ENCODE data around the gene ZNF335. TPM values are rescaled to one million over a fixed set of nuclear protein-coding genes. Genes with fewer than 3 reads are reported as not detected.

Gene ZNF335
- total RNA-seq, 2 experiments from 2014 or later, result 26.8 to 28.0 TPM

DNA sequence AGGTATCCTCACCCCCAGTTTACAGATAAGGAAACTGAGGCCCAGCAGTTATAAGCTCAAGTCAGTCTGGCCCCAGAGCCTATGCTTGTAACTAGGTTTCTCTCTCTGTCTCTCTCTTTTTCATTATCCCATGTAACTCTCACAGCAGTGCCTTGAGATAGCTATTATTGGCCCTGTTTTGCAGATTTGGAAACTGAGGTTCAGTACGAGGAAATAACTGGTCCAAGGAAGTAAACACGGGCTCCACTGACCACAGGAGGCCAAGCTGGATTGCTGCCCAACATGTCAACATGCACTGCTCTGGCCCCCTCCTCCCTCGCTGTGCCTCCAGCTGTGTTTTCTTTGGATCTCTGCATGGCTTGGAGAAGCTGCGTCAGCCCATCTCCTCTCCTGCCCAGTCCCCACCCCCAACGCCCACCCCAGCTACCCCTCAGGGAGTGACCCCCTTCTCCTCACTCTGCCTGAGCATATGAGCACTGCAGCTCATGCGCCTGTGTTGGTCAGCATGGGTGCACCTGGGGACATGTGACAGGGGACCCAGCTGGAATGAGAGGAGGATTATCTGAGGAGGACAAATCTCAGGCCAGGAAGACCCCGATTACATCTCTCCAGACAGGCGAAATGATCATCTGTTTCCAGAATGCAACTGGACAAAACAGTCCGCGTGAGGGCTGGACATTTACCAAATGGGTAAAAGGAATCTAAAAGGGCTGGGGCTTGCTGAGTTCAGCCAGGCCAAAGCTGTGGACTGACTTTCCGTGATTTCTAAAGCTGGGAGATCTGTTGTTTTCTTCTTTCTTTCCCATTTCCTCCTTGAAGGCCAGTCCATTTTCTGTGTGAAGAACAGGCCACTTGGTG lies 52.2 kb downstream of the ZNF335 start:
- H3K27me3 Mint-ChIP-seq (ENCODE audit: low read depth), result peaks cover 9% of the 10 kb centered on the region
- DNase-seq, result no peak
- no peaks in the 10 kb centered on the region for H3K9me3 Mint-ChIP-seq
- H3K36me3 Mint-ChIP-seq (ENCODE audit: low read depth), result no peaks in the 10 kb centered on the region
- no peaks in the 10 kb centered on the region for H3K4me1 Mint-ChIP-seq (ENCODE audit: low read depth)
- no peak overlapping the region for H3K27ac Mint-ChIP-seq
- intact Hi-C loops (cut with micrococcal nuclease), result no loop called here
- H3K4me3 Mint-ChIP-seq, result no peak overlapping the region
- CTCF ChIA-PET, result interaction anchor here (1.4 kb wide), 1 partner anchor 50 kb away, joined by 4 read pairs; no protein-coding TSS in a partner anchor

DNA sequence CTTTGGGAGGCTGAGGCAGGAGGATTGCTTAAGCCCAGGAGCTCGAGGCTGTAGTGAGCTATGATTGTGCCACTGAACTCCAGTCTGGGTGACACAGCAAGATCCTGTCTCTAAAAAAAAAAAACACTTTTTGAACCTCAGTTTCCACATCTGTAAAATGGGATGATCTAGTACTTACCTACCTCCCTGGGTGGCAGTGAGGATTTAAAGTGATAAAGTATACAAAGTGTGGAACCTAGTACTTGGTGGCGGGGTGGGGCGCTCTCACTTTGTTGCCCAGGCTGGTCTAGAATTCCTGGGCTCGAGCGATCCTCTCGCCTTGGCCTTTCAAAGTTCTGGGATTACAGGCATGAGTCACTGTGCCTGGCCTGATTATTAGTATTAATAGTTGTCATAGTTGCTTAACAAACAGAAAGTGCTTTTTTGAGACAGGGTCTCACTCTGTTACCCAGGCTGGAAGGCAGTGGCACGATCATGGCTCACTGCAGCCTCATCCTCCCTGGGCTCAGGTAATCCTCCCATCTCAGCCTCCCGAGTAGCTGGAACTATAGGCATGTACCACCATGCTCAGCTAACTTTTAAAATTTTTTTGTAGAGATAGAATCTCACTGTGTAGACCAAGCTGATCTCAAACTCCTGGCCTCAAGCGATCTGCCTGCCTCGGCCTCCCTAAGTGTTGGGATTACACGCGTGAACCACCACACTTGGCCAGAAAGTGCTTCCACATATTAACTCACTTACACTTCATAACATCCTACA lies 53.0 kb downstream of the ZNF335 start:
- intact Hi-C loops (cut with micrococcal nuclease), result no loop called here
- DNase-seq, result no peak
- no peaks in the 10 kb centered on the region for H3K4me1 Mint-ChIP-seq (ENCODE audit: low read depth)
- H3K9me3 Mint-ChIP-seq, result no peaks in the 10 kb centered on the region
- CTCF ChIA-PET, result interaction anchor here (0.6 to 1.4 kb wide), 3 partner anchors 51 to 756 kb away, joined by 3 to 6 read pairs (median 4); no protein-coding TSS in a partner anchor
- no peak overlapping the region for H3K4me3 Mint-ChIP-seq
- H3K36me3 Mint-ChIP-seq (ENCODE audit: low read depth), result no peaks in the 10 kb centered on the region
- H3K27ac Mint-ChIP-seq, result no peak overlapping the region
- H3K27me3 Mint-ChIP-seq (ENCODE audit: low read depth), result peaks cover 16% of the 10 kb centered on the region

DNA sequence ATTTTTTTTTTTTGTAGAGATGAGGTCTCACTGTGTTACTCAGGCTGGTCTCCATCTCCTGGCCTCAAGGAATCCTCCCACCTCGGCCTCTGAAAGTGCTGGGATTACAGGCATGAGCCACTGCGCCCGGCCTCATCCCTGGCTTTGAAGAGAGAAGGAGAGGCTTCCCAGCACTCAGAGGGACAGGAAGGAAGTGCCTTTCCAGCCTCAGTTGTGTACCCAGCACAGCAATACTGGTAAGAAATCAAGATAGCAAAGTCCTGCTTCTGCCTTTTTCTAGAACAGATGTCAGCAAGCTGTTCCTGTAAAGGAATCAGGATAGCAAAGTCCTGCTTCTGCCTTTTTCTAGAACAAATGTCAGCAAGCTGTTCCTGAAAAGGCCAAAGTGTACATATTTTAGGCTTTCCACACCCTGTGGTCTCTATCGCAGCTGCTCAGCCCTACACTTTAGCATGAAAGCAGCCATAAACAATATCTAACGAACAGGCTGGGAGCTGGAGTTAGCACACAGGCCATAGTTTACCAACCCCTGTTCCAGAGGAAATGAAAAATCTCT lies 53.7 kb downstream of the ZNF335 start:
- Mint-ChIP-seq H3K4me3 (no peak overlapping the region), H3K27ac (no peak overlapping the region), H3K27me3 (ENCODE audit: low read depth) (peaks cover 16% of the 10 kb centered on the region), H3K36me3 (ENCODE audit: low read depth) (no peaks in the 10 kb centered on the region), H3K4me1 (ENCODE audit: low read depth) (no peaks in the 10 kb centered on the region), H3K9me3 (no peaks in the 10 kb centered on the region)
- no peak for DNase-seq
- intact Hi-C loops (cut with micrococcal nuclease), result no loop called here
- CTCF ChIA-PET, result interaction anchor here (0.6 to 1.4 kb wide), 3 partner anchors 52 to 757 kb away, joined by 3 to 6 read pairs (median 4); no protein-coding TSS in a partner anchor

DNA sequence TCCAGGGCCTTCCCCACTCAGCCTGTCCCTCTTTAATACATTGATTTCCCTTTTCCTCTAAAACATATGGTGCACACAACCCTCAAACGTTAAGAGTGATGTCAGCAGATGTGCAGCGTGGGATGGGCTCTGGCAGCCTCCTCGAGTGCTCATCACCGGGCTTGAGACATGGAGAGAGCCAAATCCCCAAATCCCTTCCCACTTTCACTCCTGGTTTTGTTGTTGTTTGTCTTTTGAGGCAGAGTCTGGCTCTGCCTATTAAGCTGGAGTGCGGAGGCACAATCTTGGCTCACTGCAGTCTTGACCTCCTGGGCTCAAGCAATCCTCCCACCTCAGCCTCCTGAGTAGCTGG lies 54.2 kb downstream of the ZNF335 start:
- CTCF ChIA-PET, result no interaction called here
- no peak for DNase-seq
- no peak overlapping the region for H3K4me3 Mint-ChIP-seq
- intact Hi-C loops (cut with micrococcal nuclease), result no loop called here
- H3K27ac Mint-ChIP-seq, result no peak overlapping the region
- peaks cover 2% of the 10 kb centered on the region for H3K4me1 Mint-ChIP-seq (ENCODE audit: low read depth)
- H3K9me3 Mint-ChIP-seq, result no peaks in the 10 kb centered on the region
- peaks cover 18% of the 10 kb centered on the region for H3K27me3 Mint-ChIP-seq (ENCODE audit: low read depth)
- no peaks in the 10 kb centered on the region for H3K36me3 Mint-ChIP-seq (ENCODE audit: low read depth)

DNA sequence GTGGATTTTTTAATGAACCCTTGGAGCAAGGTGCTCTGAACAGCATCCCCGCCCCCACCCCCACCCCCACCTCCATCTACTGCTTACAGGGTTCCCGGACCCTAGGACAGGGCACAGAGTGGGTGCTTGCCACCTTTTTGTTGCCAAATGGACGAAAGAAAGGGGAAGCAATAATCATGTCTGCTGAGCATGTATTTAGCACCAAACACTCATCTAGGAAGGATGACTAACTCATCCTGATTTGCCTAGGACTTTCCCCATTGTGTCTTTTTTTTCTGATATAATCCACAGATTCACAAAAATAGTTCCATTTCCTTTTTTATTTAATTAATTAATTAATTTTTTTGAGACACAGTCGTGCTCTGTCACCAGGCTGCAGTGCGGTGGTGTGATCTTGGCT lies 58.9 kb downstream of the ZNF335 start:
- intact Hi-C loops (cut with micrococcal nuclease), result no loop called here
- Mint-ChIP-seq H3K4me3 (no peak overlapping the region), H3K27ac (no peak overlapping the region), H3K36me3 (ENCODE audit: low read depth) (no peaks in the 10 kb centered on the region), H3K9me3 (no peaks in the 10 kb centered on the region), H3K4me1 (ENCODE audit: low read depth) (peaks cover 20% of the 10 kb centered on the region), H3K27me3 (ENCODE audit: low read depth) (peaks cover 21% of the 10 kb centered on the region)
- DNase-seq, result no peak
- CTCF ChIA-PET, result interaction anchor here (0.7 kb wide), 1 partner anchor 89 kb away, joined by 3 read pairs; no protein-coding TSS in a partner anchor

DNA sequence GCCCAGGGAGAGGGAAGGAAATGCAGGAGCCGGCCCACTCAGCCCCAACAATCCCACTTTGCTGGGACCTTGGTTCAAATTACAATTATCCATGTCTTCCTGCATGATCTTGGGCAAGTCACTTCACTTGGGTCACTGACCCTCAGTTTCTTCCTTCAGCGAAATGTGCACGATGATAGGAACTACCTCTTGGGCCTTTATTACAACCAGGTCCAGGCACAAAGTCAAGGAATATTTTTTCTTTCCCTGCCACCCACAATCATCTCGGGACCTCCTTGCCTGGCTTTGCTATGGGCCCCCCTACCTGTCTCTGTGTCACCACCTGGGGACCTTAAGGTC lies 59.7 kb downstream of the ZNF335 start:
- CTCF ChIA-PET, result no interaction called here
- Mint-ChIP-seq H3K27me3 (ENCODE audit: low read depth) (peaks cover 21% of the 10 kb centered on the region), H3K9me3 (no peaks in the 10 kb centered on the region), H3K36me3 (ENCODE audit: low read depth) (no peaks in the 10 kb centered on the region), H3K4me3 (peak overlapping the region; percentile 82), H3K27ac (no peak overlapping the region), H3K4me1 (ENCODE audit: low read depth) (peaks cover 20% of the 10 kb centered on the region)
- intact Hi-C loops (cut with micrococcal nuclease), result no loop called here
- DNase-seq, result no peak

DNA sequence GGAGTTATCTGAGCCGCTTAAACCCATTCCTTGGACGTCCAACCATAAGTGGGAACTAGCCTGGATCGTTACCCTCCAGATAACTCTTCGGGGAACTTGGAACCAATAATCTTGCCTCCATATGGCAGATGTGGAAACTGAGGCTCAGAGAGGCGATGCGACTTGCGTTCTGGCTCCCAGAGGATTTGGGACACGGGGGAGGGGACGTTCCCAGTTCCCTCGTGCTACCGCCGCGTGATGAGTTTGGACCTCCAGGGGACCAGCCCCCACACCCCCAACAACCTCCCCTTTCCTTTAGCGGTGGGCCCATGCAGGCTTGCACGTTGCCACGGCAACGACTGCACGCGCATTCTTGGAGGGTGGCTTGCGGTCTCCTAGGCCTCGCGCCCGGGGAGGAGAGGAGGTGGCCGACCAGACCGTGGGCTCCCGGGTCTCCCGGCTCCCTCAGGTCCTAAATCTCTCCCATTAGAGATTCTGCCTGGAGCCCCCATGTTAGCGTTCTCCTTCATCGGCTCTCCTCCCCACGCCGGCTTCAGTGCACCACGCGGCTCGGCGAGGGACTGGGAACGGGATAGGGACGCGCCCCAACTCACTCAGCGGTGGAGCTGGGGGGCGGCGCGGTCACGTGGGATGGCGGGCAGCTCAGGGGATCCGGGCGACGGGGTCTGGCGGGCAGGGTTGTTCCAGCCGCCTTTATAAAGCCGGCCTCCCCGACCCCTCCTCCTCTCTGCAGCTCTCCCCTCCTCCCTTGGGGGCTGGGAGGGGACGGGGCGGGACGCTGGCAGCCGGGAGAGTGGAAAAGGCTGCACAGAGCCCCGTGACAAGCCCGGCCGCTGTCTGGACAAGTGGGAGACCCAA lies 60.3 kb downstream of the ZNF335 start, which contains the start of gene PLTP:
Gene PLTP, minus strand, starts transcription at position 670 of the 858 bp plus-strand sequence. CDS start 703 bp downstream, outside the sequence.
- DNase-seq, result peak; percentile 27
- intact Hi-C loops (cut with micrococcal nuclease), result loop anchor here (1.0 kb wide), 1 partner anchor 22 kb away; no protein-coding TSS in a partner anchor
- Mint-ChIP-seq H3K36me3 (ENCODE audit: low read depth) (no peaks in the 10 kb centered on the region), H3K4me3 (peak within 1 kb of the TSS; percentile 82), H3K4me1 (ENCODE audit: low read depth) (peaks cover 20% of the 10 kb centered on the region), H3K27me3 (ENCODE audit: low read depth) (peaks cover 21% of the 10 kb centered on the region), H3K9me3 (no peaks in the 10 kb centered on the region), H3K27ac (no peak within 1 kb of the TSS)
- CTCF ChIA-PET, result no interaction called here

DNA sequence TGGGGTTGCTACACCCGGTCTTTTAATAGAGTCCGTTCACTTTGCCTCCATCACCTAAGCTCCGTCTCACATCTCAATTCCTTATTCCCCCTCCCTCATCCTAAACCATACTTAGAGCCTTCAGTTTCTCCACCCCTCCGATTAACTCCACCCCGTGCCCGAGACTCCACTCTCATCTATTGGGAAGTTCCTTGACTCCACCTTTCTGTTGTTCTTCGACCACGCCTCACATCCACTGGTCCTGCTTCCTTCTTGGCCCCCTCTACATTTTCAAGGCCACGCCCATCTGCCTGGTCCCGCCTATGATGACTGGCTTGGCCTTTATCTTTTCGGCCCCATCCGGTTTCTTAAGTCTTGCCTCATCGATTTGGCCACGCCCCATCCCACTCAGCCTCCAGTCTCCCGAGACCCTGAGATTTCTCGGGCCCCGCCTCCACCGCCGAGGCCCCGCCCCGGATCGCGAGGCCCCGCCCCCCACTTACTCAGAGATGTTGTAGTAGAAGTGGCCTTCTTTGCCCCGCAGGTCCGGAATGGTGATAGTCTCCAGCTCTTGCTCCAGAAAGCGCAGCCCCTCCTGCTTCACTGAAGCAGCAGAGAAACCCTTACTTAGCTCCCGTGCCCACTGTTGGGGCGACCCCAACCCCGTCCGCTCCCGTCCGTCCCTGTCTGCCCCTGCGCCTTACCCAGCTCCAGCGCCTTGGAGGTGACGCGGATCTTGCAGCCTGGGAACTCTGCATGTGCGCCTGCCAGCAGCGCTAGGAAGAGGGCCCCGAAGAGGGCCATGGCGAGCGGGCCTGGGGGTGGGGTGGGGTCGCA lies 61.1 kb downstream of the ZNF335 start:
- no peaks in the 10 kb centered on the region for H3K9me3 Mint-ChIP-seq
- peak overlapping the region; percentile 25 for H3K27ac Mint-ChIP-seq
- peaks cover 20% of the 10 kb centered on the region for H3K4me1 Mint-ChIP-seq (ENCODE audit: low read depth)
- H3K27me3 Mint-ChIP-seq (ENCODE audit: low read depth), result peaks cover 16% of the 10 kb centered on the region
- intact Hi-C loops (cut with micrococcal nuclease), result loop anchor here (1.0 kb wide), 4 partner anchors 20 to 61 kb away; partner anchors contain the start of genes ACOT8, CTSA, NEURL2 and ZNF335
- no peaks in the 10 kb centered on the region for H3K36me3 Mint-ChIP-seq (ENCODE audit: low read depth)
- peak; percentile 97 for DNase-seq
- CTCF ChIA-PET, result interaction anchor here (1.4 to 2.9 kb wide), 2 partner anchors 21 to 112 kb away, joined by 3 to 7 read pairs; partner anchors contain the start of genes CTSA and NEURL2
- peak overlapping the region; percentile 82 for H3K4me3 Mint-ChIP-seq

DNA sequence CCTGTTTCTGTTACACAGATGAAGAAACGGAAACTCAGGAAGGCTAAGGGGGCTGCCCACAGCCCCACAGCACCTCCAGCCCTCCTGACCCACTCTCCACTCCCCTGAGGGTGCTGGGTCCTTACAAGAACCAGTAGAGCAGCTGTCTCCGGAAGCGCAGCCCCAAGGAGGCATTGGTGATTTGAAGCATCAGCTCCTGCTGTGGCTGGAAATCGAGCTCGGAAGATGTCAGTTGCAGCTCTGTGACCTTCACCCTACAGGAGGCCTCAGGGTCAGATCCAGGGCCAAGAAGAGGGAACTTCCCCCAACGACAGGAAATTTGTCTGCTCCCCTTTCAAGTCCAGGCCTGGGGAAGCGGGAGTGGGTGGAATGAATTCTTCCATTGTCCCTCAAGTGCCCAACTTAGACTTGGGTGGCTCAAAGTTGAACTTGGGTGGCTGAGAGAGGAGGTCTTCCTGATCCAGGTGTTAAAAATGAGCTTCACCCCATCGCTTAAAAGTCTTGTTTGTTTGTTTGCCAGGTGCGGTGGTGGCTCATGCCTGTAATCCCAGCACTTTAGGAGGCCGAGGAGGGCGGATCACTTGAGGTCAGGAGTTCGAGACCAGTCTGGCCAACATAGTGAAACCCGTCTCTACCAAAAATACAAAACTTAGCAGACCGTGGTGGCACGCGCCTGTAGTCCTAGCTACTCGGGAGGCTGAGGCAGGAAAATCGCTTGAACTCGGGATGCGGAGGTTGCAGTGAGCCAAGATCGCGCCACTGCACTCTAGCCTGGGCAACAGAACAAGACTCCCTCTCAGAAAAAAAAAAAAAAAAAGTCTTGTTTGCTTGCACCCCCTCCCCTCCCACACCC lies 62.0 kb downstream of the ZNF335 start:
- CTCF ChIA-PET, result interaction anchor here (0.7 to 2.9 kb wide), 3 partner anchors 20 to 112 kb away, joined by 3 to 7 read pairs (median 3); partner anchors contain the start of genes CTSA and NEURL2
- H3K4me1 Mint-ChIP-seq (ENCODE audit: low read depth), result peaks cover 20% of the 10 kb centered on the region
- no peak overlapping the region for H3K27ac Mint-ChIP-seq
- no peaks in the 10 kb centered on the region for H3K9me3 Mint-ChIP-seq
- H3K27me3 Mint-ChIP-seq (ENCODE audit: low read depth), result peaks cover 14% of the 10 kb centered on the region
- intact Hi-C loops (cut with micrococcal nuclease), result loop anchor here (1.0 kb wide), 3 partner anchors 19 to 62 kb away; partner anchors contain the start of genes ACOT8, CTSA, NEURL2 and ZNF335
- no peaks in the 10 kb centered on the region for H3K36me3 Mint-ChIP-seq (ENCODE audit: low read depth)
- H3K4me3 Mint-ChIP-seq, result peak overlapping the region; percentile 82
- no peak for DNase-seq

DNA sequence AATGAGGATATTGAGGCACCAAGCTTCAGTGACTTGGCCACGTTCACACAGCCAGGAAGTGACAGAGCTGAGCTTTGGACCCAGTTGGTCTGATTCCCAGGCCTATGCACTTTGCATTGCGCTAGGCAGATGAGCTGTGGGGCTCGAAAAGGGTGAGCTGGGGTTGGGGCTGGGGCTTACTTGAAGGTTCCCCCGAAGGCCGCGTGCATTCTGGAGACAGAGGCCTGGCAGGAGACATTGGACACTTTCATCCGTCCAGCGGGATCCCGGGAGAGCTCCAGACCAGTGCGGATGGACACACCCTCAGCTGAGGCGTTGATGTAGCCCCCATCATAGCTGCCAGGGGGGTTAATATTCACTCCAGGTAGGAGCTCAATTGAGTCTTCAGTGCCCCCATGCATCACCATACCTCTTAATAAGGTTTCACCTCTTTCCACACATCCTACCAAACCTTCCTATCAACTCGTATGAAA lies 62.6 kb downstream of the ZNF335 start:
- H3K27me3 Mint-ChIP-seq (ENCODE audit: low read depth), result peaks cover 11% of the 10 kb centered on the region
- peaks cover 20% of the 10 kb centered on the region for H3K4me1 Mint-ChIP-seq (ENCODE audit: low read depth)
- no peak for DNase-seq
- H3K4me3 Mint-ChIP-seq, result no peak overlapping the region
- no peaks in the 10 kb centered on the region for H3K36me3 Mint-ChIP-seq (ENCODE audit: low read depth)
- intact Hi-C loops (cut with micrococcal nuclease), result no loop called here
- H3K27ac Mint-ChIP-seq, result no peak overlapping the region
- no peaks in the 10 kb centered on the region for H3K9me3 Mint-ChIP-seq
- CTCF ChIA-PET, result interaction anchor here (0.7 to 2.9 kb wide), 3 partner anchors 19 to 111 kb away, joined by 3 to 7 read pairs (median 3); partner anchors contain the start of genes CTSA and NEURL2

Data from activated naive CD4-positive, alpha-beta T cell treated with anti-CD3 and anti-CD28 coated beads for 36 hours (primary cell).